HCT116 (cell line): Measurements from ENCODE around the gene AMT. TPM values are rescaled to one million over a fixed set of nuclear protein-coding genes. Genes with fewer than 3 reads are reported as not detected.

Source experiments
- ATAC-seq: fragments of 200-7000 bp; cut with Tn5 transposase; 2 replicates; pipeline ENCODE4 v1.9.1; 2020; ENCODE audit warnings: mild to moderate bottlenecking, moderate library complexity
- BruUV-seq: library from RNA; stranded (reverse); fragments of 400-500 nt; replicated peaks from 2 replicates; lab custom pipeline; 2021; lab: Mats Ljungman, UMichigan
- CTCF ChIA-PET: fragments of 300-600 bp; sonication (Branson Sonifier 250); formaldehyde crosslinking; loops from one replicate; lab custom pipeline; 2021; ENCODE audit warnings: antibody characterized with exemption; lab: Charles Lee
- POLR2A ChIA-PET: fragments of 300-600, 350-600 bp; sonication (Branson Sonifier 250); formaldehyde crosslinking; loops from one replicate; lab custom pipeline; 2021; ENCODE audit warnings: antibody characterized with exemption; lab: Charles Lee
- RAD21 ChIA-PET, 2 experiments: fragments of 300-600 bp; sonication (Branson Sonifier 250); formaldehyde crosslinking; loops; one replicate each; lab custom pipeline; 2023; ENCODE audit warnings: low total read pairs in 2 of 2; ENCODE audit not compliant: uncharacterized antibody in 2 of 2, unreplicated experiment in 2 of 2, low non-redundant PET in 1 of 2; lab: Charles Lee
- DNase-seq: peaks from one replicate; pipeline ENCODE4 v3.0.0-alpha.2; 2010; ENCODE audit warnings: low read depth, low spot score
- H2AFZ ChIP-seq: fragments of 200-600 bp; shearing (Covaris generic), sonication (generic); 2 replicates; pipeline ENCODE4 v1.6.1; 2017; ENCODE audit warnings: low read depth, mixed run types, mixed read lengths, antibody characterized with exemption, low read length; ENCODE audit not compliant: poor library complexity, severe bottlenecking
- H3K27ac ChIP-seq: 2 replicates; pipeline ENCODE4 v1.5.1; 2012; ENCODE audit warnings: low read depth, low read length
- H3K27me3 ChIP-seq: fragments of 200-600 bp; sonication (generic); 2 replicates; pipeline ENCODE4 v1.6.1; 2016; ENCODE audit warnings: mixed run types, low read length, mixed read lengths; ENCODE audit not compliant: insufficient read depth
- H3K36me3 ChIP-seq, 2 experiments: fragments of 200-500 bp in 1 of 2; fragments of 200-600 bp in 1 of 2; sonication (Bioruptor generic) in 1 of 2; sonication (generic) in 1 of 2; 2 replicates each; pipeline versions ENCODE4 v1.5.1 to v1.6.1; 2014 to 2016; ENCODE audit warnings: low read length in 2 of 2, inconsistent platforms in 1 of 2, mixed read lengths in 1 of 2, mixed run types in 1 of 2; ENCODE audit not compliant: insufficient read depth in 2 of 2, control insufficient read depth in 1 of 2
- H3K4me1 ChIP-seq, 2 experiments: fragments of 200-600 bp in 1 of 2; sonication (generic) in 1 of 2; 2 replicates each; pipeline versions ENCODE4 v1.5.1 to v1.6.1; 2012 to 2017; ENCODE audit warnings: low read length in 2 of 2, inconsistent platforms in 1 of 2, mild to moderate bottlenecking in 1 of 2, mixed read lengths in 1 of 2, mixed run types in 1 of 2, moderate library complexity in 1 of 2; ENCODE audit not compliant: insufficient read depth in 2 of 2, control insufficient read depth in 1 of 2
- H3K4me2 ChIP-seq: fragments of 200-600 bp; sonication (generic); 2 replicates; pipeline ENCODE4 v1.6.1; 2017; ENCODE audit warnings: mixed run types, low read length, mixed read lengths
- H3K4me3 ChIP-seq, 2 experiments: fragments of 200-600 bp in 1 of 2; sonication (generic) in 1 of 2; replicated peaks in 1 of 2; 2 replicates each; pipeline ENCODE4 v1.5.1; 2011 to 2016; ENCODE audit warnings: low read length in 2 of 2, control low read depth in 1 of 2, low read depth in 1 of 2, mild to moderate bottlenecking in 1 of 2, mixed read lengths in 1 of 2, mixed run types in 1 of 2
- H3K79me2 ChIP-seq: fragments of 200-600 bp; sonication (generic); 2 replicates; pipeline ENCODE4 v1.6.1; 2017; ENCODE audit warnings: mild to moderate bottlenecking, mixed run types, low read length, moderate library complexity, mixed read lengths; ENCODE audit not compliant: insufficient read depth
- H3K9ac ChIP-seq: fragments of 200-600 bp; sonication (generic); 2 replicates; pipeline ENCODE4 v1.6.1; 2016; ENCODE audit warnings: low read length, mixed read lengths
- H3K9me2 ChIP-seq: fragments of 200-600 bp; sonication (generic), shearing (Covaris generic); 2 replicates; pipeline ENCODE4 v1.6.1; 2017; ENCODE audit warnings: mixed run types, mild to moderate bottlenecking, moderate library complexity; ENCODE audit not compliant: insufficient read depth
- H3K9me3 ChIP-seq, 2 experiments: fragments of 200-500 bp in 1 of 2; fragments of 200-600 bp in 1 of 2; sonication (Bioruptor generic) in 1 of 2; sonication (generic) in 1 of 2; 2 replicates each; pipeline ENCODE4 v1.6.1; 2014 to 2017; ENCODE audit warnings: low read length in 2 of 2, mixed read lengths in 2 of 2, inconsistent platforms in 1 of 2, low read depth in 1 of 2, mild to moderate bottlenecking in 1 of 2, mixed run types in 1 of 2, moderate library complexity in 1 of 2; ENCODE audit not compliant: control insufficient read depth in 1 of 2, insufficient read depth in 1 of 2
- H4K20me1 ChIP-seq: fragments of 200-600 bp; sonication (generic), shearing (Covaris generic); 2 replicates; pipeline ENCODE4 v1.6.1; 2017; ENCODE audit warnings: mixed run types, mild to moderate bottlenecking, moderate library complexity; ENCODE audit not compliant: insufficient read depth
- CBX3 ChIP-seq: IDR thresholded peaks from 2 replicates; pipeline ENCODE4 v1.6.1; 2012; ENCODE audit warnings: low read depth
- CEBPB ChIP-seq: IDR thresholded peaks from 2 replicates; pipeline ENCODE4 v1.6.1; 2012; ENCODE audit warnings: low read depth
- POLR2A ChIP-seq: IDR thresholded peaks from 2 replicates; pipeline ENCODE4 v1.7.0; 2011; ENCODE audit warnings: borderline replicate concordance; ENCODE audit not compliant: insufficient read depth, insufficient read length; ENCODE audit errors: extremely low read depth
- SIN3A ChIP-seq: IDR thresholded peaks from 2 replicates; pipeline ENCODE4 v1.6.1; 2012; ENCODE audit warnings: low read depth
- SP1 ChIP-seq: IDR thresholded peaks from 2 replicates; pipeline ENCODE4 v1.6.1; 2012; ENCODE audit warnings: low read depth
- YY1 ChIP-seq: IDR thresholded peaks from 2 replicates; pipeline ENCODE4 v1.6.1; 2011; ENCODE audit warnings: low read length, low read depth, moderate library complexity, mild to moderate bottlenecking; ENCODE audit not compliant: insufficient replicate concordance; ENCODE audit errors: extremely low read depth
- ZFX ChIP-seq: fragments of 450-650 bp; IDR thresholded peaks from 2 replicates; pipeline ENCODE4 v1.6.1; 2017
- ZNF274 ChIP-seq: fragments of 200-500 bp; sonication (Bioruptor generic); IDR thresholded peaks from 2 replicates; pipeline ENCODE4 v1.6.1; 2014; ENCODE audit warnings: mild to moderate bottlenecking, low read depth, low read length, inconsistent platforms
- intact Hi-C: fragments of 100-400 bp; cut with micrococcal nuclease; formaldehyde crosslinking; loops from 2 replicates; pipeline ENCODE4 v1.10.0; 2022
- total RNA-seq: library from RNA; stranded (reverse); gene quantifications from one replicate; pipeline ENCODE4 v1.2.1, GENCODE V29; 2021; ENCODE audit not compliant: unreplicated experiment
- TF ChIP-seq, protein P1 (sequence below): IDR thresholded peaks from 2 replicates; pipeline ENCODE4 v1.6.1; 2012

AMT gene
- total RNA-seq, 1 experiment from 2014 or later: 4.8 TPM

DNA sequence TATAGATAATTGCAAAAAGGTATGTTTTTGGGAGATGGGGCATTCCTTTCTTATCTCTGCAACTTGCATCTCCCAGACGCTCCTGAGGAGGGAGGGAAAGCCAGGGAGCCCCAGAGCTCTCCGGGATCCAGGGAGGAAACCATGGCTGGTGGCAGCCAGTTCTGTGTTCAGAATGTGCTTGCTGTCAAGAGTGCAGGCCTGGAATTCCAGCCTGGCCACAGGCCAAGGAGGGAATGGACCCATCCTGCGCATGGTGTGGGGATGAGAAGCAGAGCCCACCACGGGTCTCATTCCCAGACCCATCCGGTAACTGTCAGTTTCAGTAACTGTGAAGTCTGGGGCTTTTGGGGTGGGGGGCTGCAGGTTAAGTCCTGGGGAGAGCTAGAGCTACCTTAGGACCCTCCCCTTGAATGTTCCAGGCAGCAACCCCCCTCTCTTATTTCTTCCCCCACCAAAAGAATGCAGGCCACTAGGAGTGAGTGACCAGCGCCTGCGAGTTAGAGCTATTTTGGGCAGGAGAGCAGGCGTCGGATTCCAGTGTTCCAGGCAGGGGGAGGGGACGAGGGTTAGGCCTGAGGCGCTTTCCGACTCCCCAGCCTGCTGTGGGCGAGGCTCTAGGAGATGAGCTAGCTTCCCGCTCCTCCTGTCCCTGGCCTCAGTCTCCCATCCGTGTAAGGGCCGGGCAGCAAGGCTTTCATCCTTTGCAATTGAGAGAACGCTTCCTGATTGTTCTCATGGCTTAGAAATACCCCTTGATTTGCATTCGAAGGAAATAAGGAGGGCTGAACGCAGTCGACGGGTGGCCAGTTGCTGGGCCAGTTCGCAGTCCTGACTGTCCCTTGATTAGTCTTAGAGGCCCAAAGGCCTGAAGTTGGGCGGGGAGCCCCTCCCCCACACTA, 47.0 kb upstream of the AMT start:
- ChIA-PET RAD21 (interaction anchor here in 1 of 2 experiments (1.2 kb wide), 1 partner anchor 15 kb away, joined by 3 read pairs; no protein-coding TSS in a partner anchor), CTCF (interaction anchor here (1.3 to 2.1 kb wide), 4 partner anchors 15 to 481 kb away, joined by 3 to 10 read pairs (median 7); no protein-coding TSS in a partner anchor)
- Histone ChIP-seq H3K36me3 (no peaks in the 10 kb centered on the region), H4K20me1 (no peaks in the 10 kb centered on the region), H3K9me2 (no peaks in the 10 kb centered on the region), H3K4me1 (peaks cover 40 to 51% of the 10 kb centered on the region in 2 experiments)
- TF ChIP-seq SIN3A (no peak), ZNF274 (no peak), POLR2A (no peak), YY1 (no peak), CBX3 (no peak), SP1 (no peak), CEBPB (no peak), ZFX (peak; percentile 49)
- TF ChIP-seq, protein P1, sequence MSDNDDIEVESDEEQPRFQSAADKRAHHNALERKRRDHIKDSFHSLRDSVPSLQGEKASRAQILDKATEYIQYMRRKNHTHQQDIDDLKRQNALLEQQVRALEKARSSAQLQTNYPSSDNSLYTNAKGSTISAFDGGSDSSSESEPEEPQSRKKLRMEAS: no peak
- TF ChIP-seq, all 23 proteins: peak for 1
- H2AFZ ChIP-seq: no peak overlapping the region
- no peaks in the 10 kb centered on the region for H3K9me3 ChIP-seq
- ATAC-seq (peak; percentile 48), DNase-seq (no peak)
- TSS peak; percentile 95 for BruUV-seq
- H3K4me2 ChIP-seq: peak overlapping the region; percentile 95
- H3K4me3 ChIP-seq: peak overlapping the region; percentile 54 to 70
- H3K27me3 ChIP-seq: no peaks in the 10 kb centered on the region
- peaks cover 37% of the 10 kb centered on the region for H3K79me2 ChIP-seq
- peak overlapping the region; percentile 95 for H3K27ac ChIP-seq
- peak overlapping the region; percentile 77 for H3K9ac ChIP-seq
- POLR2A ChIA-PET: interaction anchor here (1.1 to 2.8 kb wide), 6 partner anchors 12 to 376 kb away, joined by 3 to 12 read pairs (median 4); partner anchors contain the start of gene QRICH1
- intact Hi-C loops: no loop called here
